SU-DHL-6 (cell line): ENCODE measurements around the gene CARMIL1.

Experiments used
- H2AFZ ChIP-seq: fragments of 200-600 bp; sonication (generic); 2 replicates; pipeline ENCODE4 v1.6.1; 2014; ENCODE audit warnings: low read depth, mild to moderate bottlenecking, moderate library complexity, mixed read lengths, antibody characterized with exemption, low read length; ENCODE audit not compliant: severe bottlenecking
- H3F3A ChIP-seq: fragments of 200-600 bp; shearing (Covaris generic); 2 replicates; pipeline ENCODE4 v1.6.0; 2016; ENCODE audit warnings: antibody characterized with exemption, mild to moderate bottlenecking; ENCODE audit not compliant: insufficient read depth
- H3K27ac ChIP-seq: fragments of 200-600 bp; sonication (generic); 2 replicates; pipeline ENCODE4 v1.5.1; 2016; ENCODE audit warnings: low read depth, mild to moderate bottlenecking, low read length, moderate library complexity, mixed read lengths
- H3K27me3 ChIP-seq: fragments of 200-600 bp; sonication (generic), shearing (Covaris generic); 2 replicates; pipeline ENCODE4 v1.6.0; 2014; ENCODE audit warnings: mild to moderate bottlenecking, low read length
- H3K36me3 ChIP-seq: fragments of 200-600 bp; sonication (generic); 2 replicates; pipeline ENCODE4 v1.6.1; 2014; ENCODE audit warnings: mild to moderate bottlenecking, low read length, mixed read lengths
- H3K4me2 ChIP-seq: fragments of 300-600, 200-600 bp; shearing (Covaris generic), sonication (generic); 2 replicates; pipeline ENCODE4 v1.6.0; 2014; ENCODE audit warnings: low read length, low read depth, mild to moderate bottlenecking; ENCODE audit not compliant: poor library complexity, severe bottlenecking
- H3K4me3 ChIP-seq: fragments of 200-600 bp; sonication (generic); 2 replicates; pipeline ENCODE4 v1.5.1; 2014; ENCODE audit warnings: antibody characterized with exemption, low read length, mild to moderate bottlenecking, mixed read lengths; ENCODE audit not compliant: insufficient read depth, poor library complexity, severe bottlenecking
- H3K79me2 ChIP-seq: fragments of 200-600 bp; sonication (generic); 2 replicates; pipeline ENCODE4 v1.6.1; 2014; ENCODE audit warnings: mild to moderate bottlenecking, low read length, moderate library complexity; ENCODE audit not compliant: insufficient read depth
- H3K9ac ChIP-seq: fragments of 200-600 bp; sonication (generic); 2 replicates; pipeline ENCODE4 v1.7.0; 2014; ENCODE audit warnings: mild to moderate bottlenecking, low read length
- H3K9me2 ChIP-seq: fragments of 200-600 bp; sonication (generic); replicated peaks from 2 replicates; pipeline ENCODE4 v1.6.1; 2014; ENCODE audit warnings: low read length; ENCODE audit not compliant: insufficient read depth
- H3K9me3 ChIP-seq: fragments of 200-600 bp; sonication (generic); 2 replicates; pipeline ENCODE4 v1.6.1; 2014; ENCODE audit warnings: low read length, mixed read lengths; ENCODE audit not compliant: insufficient read depth
- H4K20me1 ChIP-seq: fragments of 200-600 bp; sonication (generic); 2 replicates; pipeline ENCODE4 v1.6.1; 2014; ENCODE audit warnings: low read depth, mild to moderate bottlenecking, antibody characterized with exemption, low read length, moderate library complexity, mixed read lengths
- EZH2phosphoT487 ChIP-seq: fragments of 200-600 bp; sonication (generic), shearing (Covaris generic); conservative IDR thresholded peaks from 2 replicates; pipeline ENCODE4 v1.6.1; 2018; ENCODE audit warnings: mild to moderate bottlenecking, antibody characterized with exemption, low read length, moderate library complexity, mixed read lengths
- TF ChIP-seq, protein P1 (sequence below): fragments of 200-600 bp; sonication (generic); IDR thresholded peaks from one replicate; pipeline ENCODE4 v1.5.1; 2017; ENCODE audit warnings: antibody characterized with exemption, mild to moderate bottlenecking, low read length, moderate library complexity; ENCODE audit not compliant: insufficient read depth, poor library complexity, severe bottlenecking

The CARMIL1 gene

DNA sequence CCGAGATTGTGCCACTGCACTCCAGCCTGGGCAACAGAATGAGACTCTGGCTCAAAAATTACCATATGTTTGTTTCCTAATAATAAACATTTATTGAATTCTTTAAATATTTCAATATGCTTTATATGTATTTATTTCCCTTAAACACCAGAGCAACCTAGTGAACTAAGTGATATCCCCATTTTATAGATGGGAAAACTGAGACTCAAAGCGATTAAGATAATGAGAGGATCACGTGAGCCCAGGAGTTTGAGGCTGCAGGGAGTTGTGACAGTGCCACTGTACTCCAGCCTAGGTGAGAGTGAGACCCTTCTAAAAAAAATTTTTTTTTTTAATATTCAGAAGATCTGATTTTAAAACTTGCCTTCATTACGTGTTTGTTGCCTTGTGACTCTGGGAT is 19.4 kb upstream of the CARMIL1 start:
- no peaks in the 10 kb centered on the region for H3K27me3 ChIP-seq
- no peak for TF ChIP-seq EZH2phosphoT487
- TF ChIP-seq, protein P1, sequence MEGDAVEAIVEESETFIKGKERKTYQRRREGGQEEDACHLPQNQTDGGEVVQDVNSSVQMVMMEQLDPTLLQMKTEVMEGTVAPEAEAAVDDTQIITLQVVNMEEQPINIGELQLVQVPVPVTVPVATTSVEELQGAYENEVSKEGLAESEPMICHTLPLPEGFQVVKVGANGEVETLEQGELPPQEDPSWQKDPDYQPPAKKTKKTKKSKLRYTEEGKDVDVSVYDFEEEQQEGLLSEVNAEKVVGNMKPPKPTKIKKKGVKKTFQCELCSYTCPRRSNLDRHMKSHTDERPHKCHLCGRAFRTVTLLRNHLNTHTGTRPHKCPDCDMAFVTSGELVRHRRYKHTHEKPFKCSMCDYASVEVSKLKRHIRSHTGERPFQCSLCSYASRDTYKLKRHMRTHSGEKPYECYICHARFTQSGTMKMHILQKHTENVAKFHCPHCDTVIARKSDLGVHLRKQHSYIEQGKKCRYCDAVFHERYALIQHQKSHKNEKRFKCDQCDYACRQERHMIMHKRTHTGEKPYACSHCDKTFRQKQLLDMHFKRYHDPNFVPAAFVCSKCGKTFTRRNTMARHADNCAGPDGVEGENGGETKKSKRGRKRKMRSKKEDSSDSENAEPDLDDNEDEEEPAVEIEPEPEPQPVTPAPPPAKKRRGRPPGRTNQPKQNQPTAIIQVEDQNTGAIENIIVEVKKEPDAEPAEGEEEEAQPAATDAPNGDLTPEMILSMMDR: no peak
- H3K4me2 ChIP-seq: no peak overlapping the region
- H3K9ac ChIP-seq: no peak overlapping the region
- no peaks in the 10 kb centered on the region for H3K36me3 ChIP-seq
- H3K27ac ChIP-seq: no peak overlapping the region
- no peaks in the 10 kb centered on the region for H4K20me1 ChIP-seq
- H3K4me3 ChIP-seq: no peak overlapping the region
- H3K79me2 ChIP-seq: no peaks in the 10 kb centered on the region
- H3K9me2 ChIP-seq: no peaks in the 10 kb centered on the region
- H3F3A ChIP-seq: no peaks in the 10 kb centered on the region
- H3K9me3 ChIP-seq: no peaks in the 10 kb centered on the region
- no peak overlapping the region for H2AFZ ChIP-seq

DNA sequence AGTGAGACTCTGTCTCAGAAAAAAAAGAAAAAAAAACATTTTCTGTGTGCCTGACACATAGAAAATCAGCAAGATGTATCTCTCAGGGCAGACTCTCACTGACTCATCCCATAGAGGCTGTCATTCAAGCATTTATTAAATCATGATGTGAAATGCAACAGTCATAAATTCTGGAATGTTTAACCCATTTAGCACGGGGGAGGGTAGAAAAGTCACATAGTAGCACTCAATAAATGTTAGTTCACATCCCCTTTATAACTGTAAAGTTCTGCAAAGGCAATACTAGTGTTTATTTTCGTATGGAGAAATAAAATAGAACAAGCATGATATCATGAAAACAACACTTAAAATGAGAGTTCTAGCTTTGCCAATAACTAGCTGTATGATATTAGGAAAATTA is 15.5 kb upstream of the CARMIL1 start:
- no peaks in the 10 kb centered on the region for H3K36me3 ChIP-seq
- H2AFZ ChIP-seq: no peak overlapping the region
- no peak overlapping the region for H3K27ac ChIP-seq
- H3K9me3 ChIP-seq: no peaks in the 10 kb centered on the region
- no peaks in the 10 kb centered on the region for H3K9me2 ChIP-seq
- H3K4me2 ChIP-seq: no peak overlapping the region
- no peaks in the 10 kb centered on the region for H3K79me2 ChIP-seq
- H4K20me1 ChIP-seq: no peaks in the 10 kb centered on the region
- no peaks in the 10 kb centered on the region for H3K27me3 ChIP-seq
- H3K4me3 ChIP-seq: no peak overlapping the region
- TF ChIP-seq EZH2phosphoT487: no peak
- TF ChIP-seq, protein P1: no peak
- no peaks in the 10 kb centered on the region for H3F3A ChIP-seq
- no peak overlapping the region for H3K9ac ChIP-seq

DNA sequence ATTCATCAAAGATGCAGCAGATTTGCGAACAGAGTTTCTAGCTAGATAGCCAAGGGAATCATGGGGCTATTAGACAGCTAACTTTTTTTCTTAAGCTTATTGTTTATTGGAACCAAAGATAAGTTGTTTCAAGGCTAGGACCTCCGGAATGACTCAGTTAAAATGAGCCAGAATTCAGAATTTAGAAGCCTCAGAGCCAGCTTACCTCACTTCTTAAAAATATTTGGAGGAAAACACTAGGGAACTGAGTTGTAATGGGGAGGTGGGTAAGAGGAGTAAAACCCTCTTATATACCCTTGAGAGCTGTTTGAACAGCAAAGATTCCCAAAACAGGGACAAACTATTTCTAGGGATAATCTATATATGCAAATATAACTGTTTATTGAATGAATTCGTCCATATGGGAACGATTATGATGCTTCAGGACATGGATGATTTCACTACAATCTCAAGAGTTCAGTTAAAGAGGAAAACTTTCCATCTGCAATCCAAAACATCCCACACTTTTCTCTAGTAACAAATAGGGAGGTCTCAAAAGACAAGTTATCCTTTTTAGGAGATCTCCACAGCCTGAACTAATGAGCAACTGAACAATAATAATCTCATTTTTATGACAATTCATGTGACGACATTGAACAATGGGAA is 12.6 kb upstream of the CARMIL1 start:
- Histone ChIP-seq H3K9ac (no peak overlapping the region), H3K9me2 (no peaks in the 10 kb centered on the region), H3K79me2 (no peaks in the 10 kb centered on the region), H3K27ac (no peak overlapping the region), H3K36me3 (no peaks in the 10 kb centered on the region), H2AFZ (no peak overlapping the region), H3K9me3 (no peaks in the 10 kb centered on the region), H3K4me2 (no peak overlapping the region), H3F3A (no peaks in the 10 kb centered on the region), H4K20me1 (no peaks in the 10 kb centered on the region), H3K27me3 (no peaks in the 10 kb centered on the region), H3K4me3 (no peak overlapping the region)
- no peak for TF ChIP-seq EZH2phosphoT487
- TF ChIP-seq, protein P1: no peak
